Measurements from ENCODE around the gene OTUD4. TPM values are rescaled to one million over a fixed set of nuclear protein-coding genes. Genes with fewer than 3 reads are reported as not detected.

The OTUD4 gene
- total RNA-seq, 1 donor from 2014 or later: 35.0 TPM

DNA sequence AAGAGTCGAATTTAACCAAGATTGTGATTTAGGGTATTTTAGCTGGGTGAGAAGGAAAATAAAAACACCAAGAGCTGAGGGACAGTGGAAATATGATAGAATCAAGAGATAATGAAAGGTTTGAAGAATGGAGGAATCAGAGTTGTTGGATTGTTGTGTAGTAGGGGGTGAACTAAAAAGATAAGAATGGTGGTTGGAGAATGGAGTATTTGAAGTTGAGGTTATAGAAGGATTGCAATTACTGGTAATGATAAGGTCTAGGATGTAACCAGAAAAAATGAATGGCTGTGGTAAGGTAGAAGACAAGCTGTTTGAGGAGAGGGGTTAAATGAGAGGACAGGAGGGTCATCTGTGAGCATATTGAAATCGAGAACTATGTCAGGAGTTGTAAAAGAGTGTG, 77.8 kb downstream of the OTUD4 start:
- DNase-seq (ENCODE audit: extremely low spot score, unreplicated experiment): no peak
- TF ChIP-seq, protein P1, sequence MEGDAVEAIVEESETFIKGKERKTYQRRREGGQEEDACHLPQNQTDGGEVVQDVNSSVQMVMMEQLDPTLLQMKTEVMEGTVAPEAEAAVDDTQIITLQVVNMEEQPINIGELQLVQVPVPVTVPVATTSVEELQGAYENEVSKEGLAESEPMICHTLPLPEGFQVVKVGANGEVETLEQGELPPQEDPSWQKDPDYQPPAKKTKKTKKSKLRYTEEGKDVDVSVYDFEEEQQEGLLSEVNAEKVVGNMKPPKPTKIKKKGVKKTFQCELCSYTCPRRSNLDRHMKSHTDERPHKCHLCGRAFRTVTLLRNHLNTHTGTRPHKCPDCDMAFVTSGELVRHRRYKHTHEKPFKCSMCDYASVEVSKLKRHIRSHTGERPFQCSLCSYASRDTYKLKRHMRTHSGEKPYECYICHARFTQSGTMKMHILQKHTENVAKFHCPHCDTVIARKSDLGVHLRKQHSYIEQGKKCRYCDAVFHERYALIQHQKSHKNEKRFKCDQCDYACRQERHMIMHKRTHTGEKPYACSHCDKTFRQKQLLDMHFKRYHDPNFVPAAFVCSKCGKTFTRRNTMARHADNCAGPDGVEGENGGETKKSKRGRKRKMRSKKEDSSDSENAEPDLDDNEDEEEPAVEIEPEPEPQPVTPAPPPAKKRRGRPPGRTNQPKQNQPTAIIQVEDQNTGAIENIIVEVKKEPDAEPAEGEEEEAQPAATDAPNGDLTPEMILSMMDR (IDR thresholded peaks at IDR 0.05): no peak
- Mint-ChIP-seq H3K4me3 (ENCODE audit: unreplicated experiment) (no peak overlapping the region), H3K4me1 (ENCODE audit: unreplicated experiment) (peaks cover 15% of the 10 kb centered on the region), H3K27ac (ENCODE audit: unreplicated experiment) (no peak overlapping the region), H3K9me3 (ENCODE audit: unreplicated experiment) (no peaks in the 10 kb centered on the region), H3K27me3 (ENCODE audit: unreplicated experiment) (no peaks in the 10 kb centered on the region), H3K36me3 (ENCODE audit: unreplicated experiment) (peaks cover 7% of the 10 kb centered on the region)

DNA sequence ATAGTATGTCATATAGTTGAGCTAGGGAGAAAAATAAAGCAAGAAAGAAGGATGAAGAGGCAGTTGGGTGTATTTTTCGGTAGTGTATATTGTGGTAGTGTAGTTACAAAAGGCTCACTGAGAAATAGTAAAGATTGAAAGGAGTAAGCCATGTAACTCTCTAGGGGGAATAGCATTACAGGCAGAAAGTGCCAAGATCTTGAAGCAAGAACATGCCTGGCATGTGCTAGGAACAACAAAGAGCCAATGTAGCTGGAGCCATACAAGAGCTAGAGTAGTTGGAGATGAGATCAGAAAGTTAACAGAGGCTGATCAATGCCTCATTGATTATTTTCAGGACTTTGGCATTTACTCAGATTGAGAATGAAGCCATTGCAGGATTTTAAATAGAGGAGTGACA, 79.3 kb downstream of the OTUD4 start:
- Mint-ChIP-seq H3K27ac (ENCODE audit: unreplicated experiment) (no peak overlapping the region), H3K36me3 (ENCODE audit: unreplicated experiment) (no peaks in the 10 kb centered on the region), H3K9me3 (ENCODE audit: unreplicated experiment) (no peaks in the 10 kb centered on the region), H3K4me1 (ENCODE audit: unreplicated experiment) (peaks cover 26% of the 10 kb centered on the region), H3K4me3 (ENCODE audit: unreplicated experiment) (no peak overlapping the region), H3K27me3 (ENCODE audit: unreplicated experiment) (no peaks in the 10 kb centered on the region)
- no peak for DNase-seq (ENCODE audit: extremely low spot score, unreplicated experiment)
- TF ChIP-seq, protein P1 (IDR thresholded peaks at IDR 0.05): no peak

DNA sequence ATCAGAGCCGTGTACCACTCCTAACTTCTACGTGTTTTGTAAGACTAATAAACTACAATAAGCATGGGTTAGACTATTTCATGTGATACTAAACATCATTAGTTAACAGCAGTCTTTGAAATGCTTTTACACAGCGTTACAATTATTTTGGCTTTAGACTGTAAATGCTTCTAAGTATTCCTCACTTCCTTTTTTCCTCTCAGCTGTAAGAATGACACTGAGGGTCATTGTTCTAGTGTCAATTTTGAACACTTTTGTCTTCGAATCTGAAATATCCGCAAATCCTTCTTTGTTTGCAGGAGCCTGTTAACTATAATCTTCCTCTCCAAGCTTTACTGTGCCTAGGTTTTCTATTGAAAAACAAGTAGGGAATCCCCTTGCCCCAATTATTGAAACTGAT, 80.7 kb downstream of the OTUD4 start:
- Mint-ChIP-seq H3K27ac (ENCODE audit: unreplicated experiment) (peak overlapping the region; percentile 60), H3K27me3 (ENCODE audit: unreplicated experiment) (no peaks in the 10 kb centered on the region), H3K9me3 (ENCODE audit: unreplicated experiment) (peaks cover 3% of the 10 kb centered on the region), H3K4me3 (ENCODE audit: unreplicated experiment) (peak overlapping the region; percentile 98), H3K4me1 (ENCODE audit: unreplicated experiment) (peaks cover 29% of the 10 kb centered on the region), H3K36me3 (ENCODE audit: unreplicated experiment) (peaks cover 9% of the 10 kb centered on the region)
- DNase-seq (ENCODE audit: extremely low spot score, unreplicated experiment): no peak
- TF ChIP-seq, protein P1 (IDR thresholded peaks at IDR 0.05): no peak

DNA sequence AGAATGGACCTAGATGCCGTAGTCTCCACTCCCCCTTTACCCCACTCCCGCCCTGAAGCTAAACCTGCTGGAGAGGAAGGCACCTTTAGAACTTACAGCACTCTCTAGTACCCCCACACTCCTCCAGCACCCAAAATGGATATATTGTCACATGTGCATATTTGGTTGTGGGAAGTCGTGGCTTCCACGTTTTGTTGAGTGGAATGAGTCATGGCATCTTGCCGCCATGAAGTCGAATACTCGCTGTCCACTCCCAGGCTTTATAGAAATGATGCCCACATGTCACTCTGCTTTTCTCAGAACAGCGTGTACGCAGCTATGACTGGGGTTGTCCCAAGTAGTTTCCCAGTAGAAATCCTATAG, 81.7 kb downstream of the OTUD4 start:
- Mint-ChIP-seq H3K27me3 (ENCODE audit: unreplicated experiment) (no peaks in the 10 kb centered on the region), H3K4me1 (ENCODE audit: unreplicated experiment) (peaks cover 29% of the 10 kb centered on the region), H3K9me3 (ENCODE audit: unreplicated experiment) (peaks cover 11% of the 10 kb centered on the region), H3K36me3 (ENCODE audit: unreplicated experiment) (peaks cover 19% of the 10 kb centered on the region), H3K4me3 (ENCODE audit: unreplicated experiment) (peak overlapping the region; percentile 98), H3K27ac (ENCODE audit: unreplicated experiment) (peak overlapping the region; percentile 100)
- no peak for DNase-seq (ENCODE audit: extremely low spot score, unreplicated experiment)
- TF ChIP-seq, protein P1 (IDR thresholded peaks at IDR 0.05): no peak

DNA sequence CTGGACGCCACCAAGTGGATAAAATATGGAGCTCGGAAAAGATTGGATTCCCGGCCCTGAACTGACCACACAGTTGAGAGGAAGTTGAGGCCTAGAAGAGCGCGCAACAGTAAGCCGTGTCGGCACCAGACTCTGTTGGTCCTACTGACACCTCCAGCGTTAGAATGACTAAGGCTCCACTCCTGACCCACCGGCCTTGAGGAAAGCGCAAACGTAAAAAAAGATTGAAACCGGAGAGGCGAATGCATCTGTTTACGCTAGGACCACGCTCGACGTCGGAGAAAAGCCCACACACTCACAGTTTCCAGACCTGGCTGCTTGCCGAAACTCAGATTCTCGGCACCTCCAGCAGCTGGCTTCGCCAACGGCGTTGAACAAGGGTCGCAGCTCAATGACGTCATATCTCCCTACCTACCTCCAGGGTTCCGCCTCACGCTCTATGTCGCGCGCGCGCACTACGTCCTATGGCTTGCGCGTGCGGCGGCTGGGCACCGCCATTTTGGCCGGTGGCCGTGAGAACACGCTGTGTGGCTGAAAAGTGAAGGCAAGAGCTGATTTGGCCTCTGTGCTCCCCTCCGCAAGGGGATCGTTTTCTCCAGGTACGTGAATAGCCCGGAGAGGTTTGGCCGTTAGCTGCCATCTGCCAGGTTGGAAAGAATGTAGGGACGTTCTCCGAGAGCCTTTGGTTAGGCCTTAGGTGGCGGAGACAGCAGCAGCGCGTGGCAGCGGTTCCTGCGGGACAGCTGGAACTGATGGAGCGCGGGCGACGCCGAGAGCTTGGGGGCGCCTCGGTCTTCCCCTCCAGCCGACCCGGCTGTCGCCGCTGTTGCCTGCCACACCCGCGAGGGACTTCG, 82.3 kb downstream of the OTUD4 start, which contains the start of the genes ABCE1 and ANAPC10:
ABCE1 (plus strand) TSS at position 491 of the 854 bp plus-strand sequence. CDS start 6,102 bp downstream, outside the sequence.
ANAPC10 (minus strand) TSS at position 376 of the 854 bp plus-strand sequence. CDS start 2,097 bp downstream, outside the sequence.
- Mint-ChIP-seq H3K9me3 (ENCODE audit: unreplicated experiment) (peaks cover 17% of the 10 kb centered on the region), H3K27ac (ENCODE audit: unreplicated experiment) (peak within 1 kb of the TSS; percentile 100), H3K27me3 (ENCODE audit: unreplicated experiment) (no peaks in the 10 kb centered on the region), H3K36me3 (ENCODE audit: unreplicated experiment) (peaks cover 25% of the 10 kb centered on the region), H3K4me1 (ENCODE audit: unreplicated experiment) (peaks cover 29% of the 10 kb centered on the region), H3K4me3 (ENCODE audit: unreplicated experiment) (peak within 1 kb of the TSS; percentile 98)
- DNase-seq (ENCODE audit: extremely low spot score, unreplicated experiment): peak; percentile 97
- TF ChIP-seq, protein P1 (IDR thresholded peaks at IDR 0.05): peak; percentile 60

All from osteocyte (in vitro differentiated cells).